AG04450 (cell line): ENCODE results near the gene MILR1. TPM values are rescaled to one million over a fixed set of nuclear protein-coding genes. Genes with fewer than 3 reads are reported as not detected.

Source experiments
- CTCF ChIA-PET: fragments of 300-600, 350-600 bp; formaldehyde crosslinking; extraction: SDS; loops from one replicate; lab custom pipeline; 2022; ENCODE audit warnings: antibody characterized with exemption, inconsistent platforms; lab: Charles Lee
- POLR2A ChIA-PET: fragments of 350-600 bp; formaldehyde crosslinking; extraction: SDS; loops from one replicate; lab custom pipeline; 2021; ENCODE audit warnings: antibody characterized with exemption, inconsistent platforms; lab: Yijun Ruan, JAX
- DNase-seq: peaks from one replicate; pipeline ENCODE4 v3.0.0-alpha.2; 2011; ENCODE audit warnings: low read depth, low spot score
- H3K27ac ChIP-seq: one replicate; pipeline ENCODE4 v1.5.1; 2012; ENCODE audit warnings: low read depth, low read length, control low read depth
- H3K27me3 ChIP-seq: one replicate; pipeline ENCODE4 v1.6.0; 2012; ENCODE audit warnings: low read length; ENCODE audit not compliant: control insufficient read depth, insufficient read depth
- H3K4me3 ChIP-seq: 2 replicates; pipeline ENCODE4 v1.5.1; 2011; ENCODE audit warnings: mild to moderate bottlenecking, low read depth, low read length, control low read depth
- H3K9me3 ChIP-seq: 2 replicates; pipeline ENCODE4 v1.5.1; 2012; ENCODE audit warnings: low read length; ENCODE audit not compliant: control insufficient read depth, insufficient read depth
- CTCF ChIP-seq: IDR thresholded peaks from 2 replicates; pipeline ENCODE4 v1.5.1; 2011; ENCODE audit warnings: low read depth, low read length, control low read depth, inconsistent platforms
- polyA plus RNA-seq: library from polyadenylated mRNA; depleted of rRNA; stranded (reverse); fragments of >200 nt; gene quantifications from 2 replicates; pipeline ENCODE4 v1.2.3, GENCODE V29; 2011

MILR1 gene
- polyA plus RNA-seq, 1 experiment: 5.4 TPM

DNA sequence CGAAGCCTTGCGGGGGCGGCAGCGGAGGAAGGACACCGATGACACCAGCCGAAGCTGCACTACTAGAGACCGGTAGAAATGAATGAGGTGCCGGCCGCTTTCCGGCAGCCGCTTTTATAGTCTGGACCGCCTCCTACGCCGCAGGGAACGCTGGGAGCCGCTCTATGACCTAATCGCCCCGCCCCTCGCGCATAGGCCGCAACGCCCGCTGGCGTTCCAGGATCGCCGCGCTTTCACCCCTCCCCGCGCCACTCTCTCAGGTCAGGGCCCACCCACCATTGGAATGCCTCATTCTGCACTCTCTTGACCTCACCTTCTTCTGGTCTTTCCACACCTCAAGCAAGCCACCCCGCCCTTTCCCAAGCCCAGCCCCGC lies 57.3 kb downstream of the MILR1 start, which contains the start of gene DDX5:
DDX5 (minus strand) TSS at position 89 of the 375 bp plus-strand sequence. CDS start 170 bp downstream, outside the sequence.
- H3K27me3 ChIP-seq: no peaks in the 10 kb centered on the region
- TF ChIP-seq CTCF: no peak
- CTCF ChIA-PET: interaction anchor here (0.7 to 2.0 kb wide), 6 partner anchors 9 to 143 kb away, joined by 3 to 26 read pairs (median 4); no protein-coding TSS in a partner anchor
- peaks cover 3% of the 10 kb centered on the region; the same call in 1 of the 2 replicates for H3K9me3 ChIP-seq
- peak within 1 kb of the TSS; percentile 99 for H3K27ac ChIP-seq
- peak; percentile 92 for DNase-seq
- peak within 1 kb of the TSS; percentile 94 for H3K4me3 ChIP-seq
- POLR2A ChIA-PET: interaction anchor here (0.6 to 2.9 kb wide), 22 partner anchors 9 to 733 kb away, joined by 3 to 77 read pairs (median 4); partner anchors contain the start of genes CCDC47, DDX42 and POLG2

DNA sequence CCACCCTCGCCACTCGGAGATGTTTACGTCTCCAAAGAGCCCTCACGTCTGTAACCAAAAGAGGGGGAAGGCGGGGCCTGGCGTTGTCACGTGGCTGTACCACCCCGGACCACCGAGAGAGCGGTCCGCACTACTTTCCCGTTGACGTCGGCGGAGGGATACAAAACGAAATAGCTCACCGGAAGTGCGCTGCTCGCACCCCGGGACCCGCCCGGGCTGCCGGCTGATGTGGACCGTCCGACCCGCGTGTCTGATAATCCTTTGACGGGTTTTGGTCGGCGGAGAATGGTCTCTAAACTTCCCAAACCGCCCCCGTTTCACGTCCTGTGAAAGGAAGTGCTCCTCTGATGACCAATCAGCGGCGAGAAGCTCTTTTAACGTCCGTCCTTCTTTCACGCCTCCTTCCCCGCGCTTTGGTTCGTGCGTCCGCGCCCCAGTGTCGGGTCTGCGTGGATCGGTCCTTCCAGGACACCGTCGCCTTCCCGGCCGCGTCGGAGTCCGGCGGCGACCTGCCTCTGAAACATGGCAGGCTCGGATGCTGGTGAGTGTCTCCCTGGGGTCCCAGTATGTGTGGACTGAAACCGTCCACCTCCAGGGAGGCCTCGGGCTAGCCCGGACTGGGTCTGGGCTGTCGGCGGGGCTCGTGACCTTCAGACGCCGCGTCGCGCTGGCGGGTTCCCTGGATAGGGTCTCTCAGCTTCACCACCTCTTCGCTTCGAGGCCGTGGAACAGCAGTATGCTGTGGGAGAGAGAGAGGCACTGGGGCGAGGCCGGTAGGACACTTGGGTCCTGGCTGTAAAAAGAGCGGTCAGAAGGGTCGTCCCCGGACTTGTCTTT lies 57.9 kb downstream of the MILR1 start, which contains the start of gene CEP95:
CEP95 (plus strand) TSS at position 402 of the 837 bp plus-strand sequence; CDS start at position 523, 121 bp downstream.
- peak; percentile 98 for DNase-seq
- Histone ChIP-seq H3K9me3 (peaks cover 3% of the 10 kb centered on the region; the same call in 1 of the 2 replicates), H3K27me3 (no peaks in the 10 kb centered on the region), H3K27ac (peak within 1 kb of the TSS; percentile 99), H3K4me3 (peak within 1 kb of the TSS; percentile 94)
- no peak for TF ChIP-seq CTCF
- ChIA-PET CTCF (interaction anchor here (0.7 to 2.0 kb wide), 6 partner anchors 9 to 143 kb away, joined by 3 to 26 read pairs (median 4); no protein-coding TSS in a partner anchor), POLR2A (interaction anchor here (0.6 to 2.9 kb wide), 23 partner anchors 9 to 733 kb away, joined by 3 to 77 read pairs (median 3); partner anchors contain the start of genes CCDC47, DDX42 and POLG2)

- DNase-seq: no peak
- CTCF ChIA-PET: interaction anchor here (0.8 to 2.0 kb wide), 4 partner anchors 14 to 142 kb away, joined by 3 to 26 read pairs (median 4); no protein-coding TSS in a partner anchor
- H3K27me3 ChIP-seq: no peaks in the 10 kb centered on the region
- POLR2A ChIA-PET: interaction anchor here (0.6 to 2.9 kb wide), 10 partner anchors 11 to 216 kb away, joined by 3 to 77 read pairs (median 3); partner anchors contain the start of gene POLG2
- peak overlapping the region; percentile 99 for H3K27ac ChIP-seq
- peak overlapping the region; percentile 94 for H3K4me3 ChIP-seq
- peaks cover 3% of the 10 kb centered on the region; the same call in 1 of the 2 replicates for H3K9me3 ChIP-seq
- peak; percentile 55 for TF ChIP-seq CTCF
These were observed 58.5 kb downstream of the MILR1 start for GRCh38 chr17:64507413-64507782.

- CTCF ChIA-PET: interaction anchor here (0.5 kb wide), 1 partner anchor 139 kb away, joined by 3 read pairs; no protein-coding TSS in a partner anchor
- no peak overlapping the region for H3K27ac ChIP-seq
- DNase-seq: no peak
- H3K27me3 ChIP-seq: no peaks in the 10 kb centered on the region
- POLR2A ChIA-PET: no interaction called here
- no peak for TF ChIP-seq CTCF
- peaks cover 3% of the 10 kb centered on the region; the same call in 1 of the 2 replicates for H3K9me3 ChIP-seq
- H3K4me3 ChIP-seq: peak overlapping the region; percentile 94
These were observed 59.8 kb downstream of the MILR1 start for GRCh38 chr17:64508683-64509082.
